ENCODE results near the gene MAMDC2. TPM values are rescaled to one million over a fixed set of nuclear protein-coding genes. Genes with fewer than 3 reads are reported as not detected.

Gene MAMDC2
- polyA plus RNA-seq, 2 of the 4 experiments (the other 2 are of a cell fraction), result 0.30 to 0.34 TPM

DNA sequence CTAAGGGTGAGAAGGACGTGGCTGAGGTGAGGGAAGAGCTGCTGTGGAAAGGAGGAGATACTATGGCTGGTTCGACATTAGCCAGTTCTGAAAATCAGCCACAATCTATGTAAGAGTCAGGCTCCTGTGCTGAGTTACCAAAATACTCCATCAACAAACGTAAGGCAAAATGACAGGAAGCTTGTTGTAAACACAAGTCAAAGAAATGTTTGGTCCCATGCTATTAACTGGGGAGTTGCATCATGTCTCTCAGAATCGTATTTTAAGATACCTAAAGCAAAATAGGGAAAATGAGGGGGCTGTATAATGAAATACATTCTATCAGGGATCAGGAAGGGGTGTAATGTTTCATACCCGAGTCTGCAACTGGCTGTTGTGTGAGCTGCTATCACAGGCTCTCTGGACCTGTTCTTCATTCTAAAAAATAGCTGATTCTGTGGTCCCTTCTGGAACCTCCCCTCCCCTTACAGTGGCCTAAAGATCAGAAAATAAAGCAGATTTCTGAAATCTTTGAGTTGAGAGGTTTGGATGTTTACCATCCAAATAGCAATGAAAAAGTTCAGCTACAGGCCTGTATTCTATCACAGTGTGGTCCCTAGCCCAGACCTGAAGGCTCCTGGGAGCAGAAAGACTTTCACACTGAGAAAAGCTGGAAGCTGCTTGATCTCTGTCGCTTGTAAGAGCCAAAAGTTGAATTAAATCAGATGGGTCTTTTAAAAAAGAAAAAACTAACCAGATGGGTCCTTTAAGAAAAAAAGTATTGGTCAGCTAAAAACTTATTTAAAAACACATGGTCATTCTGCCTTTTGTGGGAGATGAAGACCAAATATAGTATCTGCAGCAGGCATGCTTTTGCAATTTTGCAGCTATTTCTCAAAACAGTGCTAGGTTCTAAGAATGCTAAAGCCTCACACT is 117.3 kb downstream of the MAMDC2 start:
- ChIA-PET POLR2A (no interaction called here), CTCF (interaction anchor here (0.6 to 0.8 kb wide), 3 partner anchors 75 to 735 kb away, joined by 3 to 5 read pairs (median 4); no protein-coding TSS in a partner anchor)
- Histone ChIP-seq H3K4me1 (no peaks in the 10 kb centered on the region), H3K27ac (no peak overlapping the region), H3K4me3 (no peak overlapping the region), H3K9me3 (no peaks in the 10 kb centered on the region), H3K4me2 (no peak overlapping the region)
- TF ChIP-seq MYC (IDR thresholded peaks at IDR 0.05; ENCODE audit: borderline replicate concordance, low read length) (no peak), NR3C1 (IDR thresholded peaks at IDR 0.05) (no peak)
- FAIRE-seq (no peak), DNase-seq (ENCODE audit: low read depth in 1 of 2, low spot score in 1 of 2) (no peak), ATAC-seq (no peak)
- 32% methylated on average over 6 of the region's 6 CpGs for whole genome bisulfite sequencing (ENCODE audit: missing lambda C conversion rate)

DNA sequence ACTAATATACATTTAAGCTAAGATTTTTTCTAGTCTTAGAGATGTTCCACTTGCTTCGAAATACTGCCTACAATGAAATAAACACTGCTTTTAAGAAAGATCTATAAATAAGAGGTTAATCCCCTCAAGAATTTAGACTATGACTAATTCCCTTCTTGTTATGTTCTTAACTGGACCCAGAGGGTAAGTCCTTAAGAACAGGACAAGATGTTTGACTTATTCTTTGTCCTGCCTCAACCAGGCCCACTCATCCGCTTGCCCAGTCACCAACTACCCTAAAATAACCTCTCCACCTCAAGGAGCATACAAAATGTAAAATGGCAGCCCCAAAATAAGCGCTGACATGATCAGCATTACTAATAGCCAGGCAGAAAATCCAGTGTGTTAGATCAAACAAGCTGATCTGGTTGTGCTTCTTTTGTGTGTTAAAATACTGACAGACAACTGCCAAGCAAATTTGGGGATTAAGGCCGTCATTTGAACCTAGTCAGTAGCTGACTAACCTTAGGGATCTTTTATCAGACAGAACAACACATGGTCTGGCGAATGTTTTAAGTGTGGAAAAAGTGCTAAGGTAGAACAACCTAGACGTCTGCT is 121.5 kb downstream of the MAMDC2 start:
- WGBS (ENCODE audit: missing lambda C conversion rate), result 35% methylated on average over 6 of the region's 6 CpGs
- TF ChIP-seq FOSB (CRISPR knock-in tag; IDR thresholded peaks at IDR 0.05), result no peak
- no peak for TF ChIP-seq KDM5A (IDR thresholded peaks at IDR 0.05)
- TF ChIP-seq BHLHE40 (IDR thresholded peaks at IDR 0.05; ENCODE audit: low read depth, low read length), result no peak
- no peak for TF ChIP-seq RNF2 (IDR thresholded peaks at IDR 0.05; ENCODE audit: borderline replicate concordance, low read depth)
- no peak for TF ChIP-seq TP53 (CRISPR knock-in tag; IDR thresholded peaks at IDR 0.05)
- DNase-seq (ENCODE audit: low read depth in 1 of 2, low spot score in 1 of 2) (no peak), ATAC-seq (no peak), FAIRE-seq (no peak)
- Histone ChIP-seq H3K27ac (no peak overlapping the region), H3K4me2 (no peak overlapping the region), H3K9me3 (no peaks in the 10 kb centered on the region), H3K4me1 (no peaks in the 10 kb centered on the region), H3K4me3 (no peak overlapping the region)
- ChIA-PET POLR2A (no interaction called here), CTCF (no interaction called here)

DNA sequence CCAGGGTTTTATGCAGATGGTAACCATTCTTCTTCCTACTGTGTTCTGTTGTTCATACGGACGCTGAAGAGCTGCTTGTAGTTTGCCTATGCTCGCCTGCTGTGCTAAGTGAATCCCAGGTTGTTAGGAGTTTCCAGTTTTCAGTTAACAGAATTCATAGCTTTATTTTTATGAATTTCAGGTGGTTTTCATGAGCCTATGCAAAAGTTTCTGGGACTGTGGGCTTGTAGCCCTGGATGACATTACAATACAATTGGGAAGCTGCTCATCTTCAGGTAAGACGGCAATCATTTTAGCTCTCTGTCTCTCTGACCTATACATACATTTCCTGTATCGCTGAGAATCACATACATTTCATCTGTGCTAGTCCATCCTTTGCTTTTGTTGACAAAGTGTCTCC is 124.9 kb downstream of the MAMDC2 start:
- no peak for ATAC-seq
- WGBS (ENCODE audit: missing lambda C conversion rate), result 51% methylated on average over 5 of the region's 5 CpGs
- POLR2A ChIA-PET, result no interaction called here

DNA sequence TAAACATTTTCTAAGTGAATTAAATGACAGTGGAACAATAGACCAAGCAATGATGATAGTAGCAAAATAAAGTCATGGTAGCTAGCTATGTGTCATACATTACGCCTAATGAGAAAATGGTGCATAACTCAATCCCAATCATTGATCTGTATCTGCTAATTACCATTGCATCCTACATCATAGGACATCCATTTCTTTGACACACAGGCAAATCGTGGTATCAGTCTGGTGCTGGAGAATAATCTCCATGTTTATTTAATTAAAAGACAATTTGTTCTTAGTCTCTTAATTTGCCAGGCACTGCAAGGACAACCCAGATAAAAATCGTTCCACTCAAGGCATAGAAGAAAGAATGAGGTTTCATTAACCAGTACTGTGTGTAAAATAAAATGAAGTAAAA is 125.6 kb downstream of the MAMDC2 start:
- no peak for TF ChIP-seq TFCP2L1 (CRISPR knock-in tag; IDR thresholded peaks at IDR 0.05)
- no peak for TF ChIP-seq RCOR1 (IDR thresholded peaks at IDR 0.05; ENCODE audit: low read depth, low read length)
- no peak for TF ChIP-seq MYC (IDR thresholded peaks at IDR 0.05; ENCODE audit: borderline replicate concordance, low read length)
- TF ChIP-seq, protein P1, sequence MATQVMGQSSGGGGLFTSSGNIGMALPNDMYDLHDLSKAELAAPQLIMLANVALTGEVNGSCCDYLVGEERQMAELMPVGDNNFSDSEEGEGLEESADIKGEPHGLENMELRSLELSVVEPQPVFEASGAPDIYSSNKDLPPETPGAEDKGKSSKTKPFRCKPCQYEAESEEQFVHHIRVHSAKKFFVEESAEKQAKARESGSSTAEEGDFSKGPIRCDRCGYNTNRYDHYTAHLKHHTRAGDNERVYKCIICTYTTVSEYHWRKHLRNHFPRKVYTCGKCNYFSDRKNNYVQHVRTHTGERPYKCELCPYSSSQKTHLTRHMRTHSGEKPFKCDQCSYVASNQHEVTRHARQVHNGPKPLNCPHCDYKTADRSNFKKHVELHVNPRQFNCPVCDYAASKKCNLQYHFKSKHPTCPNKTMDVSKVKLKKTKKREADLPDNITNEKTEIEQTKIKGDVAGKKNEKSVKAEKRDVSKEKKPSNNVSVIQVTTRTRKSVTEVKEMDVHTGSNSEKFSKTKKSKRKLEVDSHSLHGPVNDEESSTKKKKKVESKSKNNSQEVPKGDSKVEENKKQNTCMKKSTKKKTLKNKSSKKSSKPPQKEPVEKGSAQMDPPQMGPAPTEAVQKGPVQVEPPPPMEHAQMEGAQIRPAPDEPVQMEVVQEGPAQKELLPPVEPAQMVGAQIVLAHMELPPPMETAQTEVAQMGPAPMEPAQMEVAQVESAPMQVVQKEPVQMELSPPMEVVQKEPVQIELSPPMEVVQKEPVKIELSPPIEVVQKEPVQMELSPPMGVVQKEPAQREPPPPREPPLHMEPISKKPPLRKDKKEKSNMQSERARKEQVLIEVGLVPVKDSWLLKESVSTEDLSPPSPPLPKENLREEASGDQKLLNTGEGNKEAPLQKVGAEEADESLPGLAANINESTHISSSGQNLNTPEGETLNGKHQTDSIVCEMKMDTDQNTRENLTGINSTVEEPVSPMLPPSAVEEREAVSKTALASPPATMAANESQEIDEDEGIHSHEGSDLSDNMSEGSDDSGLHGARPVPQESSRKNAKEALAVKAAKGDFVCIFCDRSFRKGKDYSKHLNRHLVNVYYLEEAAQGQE (IDR thresholded peaks at IDR 0.05), result no peak
- TF ChIP-seq CEBPB (IDR thresholded peaks at IDR 0.05), result no peak
- no peak for TF ChIP-seq MAX (IDR thresholded peaks at IDR 0.05)
- TF ChIP-seq SREBF2 (IDR thresholded peaks at IDR 0.05), result no peak
- no peak for TF ChIP-seq POLR2AphosphoS2 (conservative IDR thresholded peaks at IDR 0.05; ENCODE audit: low read length)
- FAIRE-seq (no peak), DNase-seq (ENCODE audit: low read depth in 1 of 2, low spot score in 1 of 2) (no peak), ATAC-seq (no peak)
- no peak overlapping the region for H3K27ac ChIP-seq
- H3K4me2 ChIP-seq, result no peak overlapping the region
- WGBS (ENCODE audit: missing lambda C conversion rate), result 27% methylated on average over 3 of the region's 3 CpGs
- H3K4me1 ChIP-seq, result no peaks in the 10 kb centered on the region
- H3K4me3 ChIP-seq, result no peak overlapping the region
- ChIA-PET POLR2A (no interaction called here), CTCF (no interaction called here)
- no peaks in the 10 kb centered on the region for H3K9me3 ChIP-seq

More for the DNA sequence above, 124.9 kb downstream of the MAMDC2 start:
- no peak for DNase-seq (ENCODE audit: low read depth in 1 of 2, low spot score in 1 of 2)
- TF ChIP-seq BHLHE40 (IDR thresholded peaks at IDR 0.05; ENCODE audit: low read depth, low read length) (no peak), CEBPB (IDR thresholded peaks at IDR 0.05) (no peak), MAFK (IDR thresholded peaks at IDR 0.05; ENCODE audit: partially characterized antibody) (no peak), GATA3 (IDR thresholded peaks at IDR 0.05; ENCODE audit: borderline replicate concordance) (no peak), EP300 (IDR thresholded peaks at IDR 0.05) (no peak), EHF (CRISPR knock-in tag; IDR thresholded peaks at IDR 0.05) (no peak)
- CTCF ChIA-PET, result no interaction called here
- H3K4me3 ChIP-seq, result no peak overlapping the region
- H3K27ac ChIP-seq, result no peak overlapping the region
- H3K9me3 ChIP-seq, result no peaks in the 10 kb centered on the region
- no peaks in the 10 kb centered on the region for H3K4me1 ChIP-seq
- no peak for FAIRE-seq
- H3K4me2 ChIP-seq, result no peak overlapping the region
